ENCODE data around the gene PRKCB. TPM values are rescaled to one million over a fixed set of nuclear protein-coding genes. Genes with fewer than 3 reads are reported as not detected.

PRKCB gene
- total RNA-seq, 2 experiments from 2014 or later = 21.0 to 51.6 TPM

- Histone ChIP-seq H2AFZ (ENCODE audit: low read length) (no peak overlapping the region), H4K20me1 (ENCODE audit: insufficient read depth, low read length) (no peaks in the 10 kb centered on the region), H3K4me3 (ENCODE audit: low read depth, low read length, poor library complexity, severe bottlenecking) (no peak overlapping the region), H3K36me3 (ENCODE audit: insufficient read depth, low read length) (no peaks in the 10 kb centered on the region; the same call in 1 of the 2 replicates), H3K9me2 (ENCODE audit: insufficient read depth, low read length) (no peaks in the 10 kb centered on the region), H3K4me1 (ENCODE audit: insufficient read depth, low read length, poor library complexity, severe bottlenecking) (peaks cover 13% of the 10 kb centered on the region), H3K9me3 (ENCODE audit: low read length) (peaks cover 11% of the 10 kb centered on the region; the same call in 1 of the 2 replicates), H3K79me2 (ENCODE audit: insufficient read depth, low read depth, low read length) (no peaks in the 10 kb centered on the region), H3K4me2 (ENCODE audit: low read length) (no peak overlapping the region), H3K27ac (ENCODE audit: low read depth, low read length, poor library complexity, severe bottlenecking) (no peak overlapping the region)
- intact Hi-C loops (cut with micrococcal nuclease; ENCODE audit: unreplicated experiment) = no loop called here
- BruUV-seq (replicated peaks) = no TSS peak
- TF ChIP-seq EZH2phosphoT487 (IDR thresholded peaks at IDR 0.05; ENCODE audit: borderline replicate concordance, low read depth, low read length) (no peak), CTCF (conservative IDR thresholded peaks at IDR 0.05; ENCODE audit: low read length) (no peak)
- POLR2A ChIA-PET = no interaction called here
- no peak for DNase-seq (ENCODE audit: low spot score)
- CTCF ChIA-PET (ENCODE audit: unreplicated experiment) = interaction anchor here (0.6 kb wide), 1 partner anchor 11 kb away, joined by 3 read pairs; no protein-coding TSS in a partner anchor
These were observed 13.7 kb upstream of the PRKCB start for GRCh38 chr16:23821875-23822688.

GRCh38 chr16:23823475-23824384, 12.1 kb upstream of the PRKCB start:
- no peaks in the 10 kb centered on the region for H4K20me1 ChIP-seq (ENCODE audit: insufficient read depth, low read length)
- no TSS peak for BruUV-seq (replicated peaks)
- H3K36me3 ChIP-seq (ENCODE audit: insufficient read depth, low read length) = no peaks in the 10 kb centered on the region; the same call in 1 of the 2 replicates
- H3K4me1 ChIP-seq (ENCODE audit: insufficient read depth, low read length, poor library complexity, severe bottlenecking) = peaks cover 17% of the 10 kb centered on the region
- no peak overlapping the region for H3K27ac ChIP-seq (ENCODE audit: low read depth, low read length, poor library complexity, severe bottlenecking)
- H3K9me2 ChIP-seq (ENCODE audit: insufficient read depth, low read length) = no peaks in the 10 kb centered on the region
- ChIA-PET POLR2A (interaction anchor here (0.6 kb wide), 1 partner anchor 68 kb away, joined by 3 read pairs; no protein-coding TSS in a partner anchor), CTCF (ENCODE audit: unreplicated experiment) (no interaction called here)
- 0 out of 2 replicates have a peak overlapping the region, but pooled peaks have one; percentile 11 for H3K4me2 ChIP-seq (ENCODE audit: low read length)
- H3K79me2 ChIP-seq (ENCODE audit: insufficient read depth, low read depth, low read length) = no peaks in the 10 kb centered on the region
- no peak for TF ChIP-seq CTCF (conservative IDR thresholded peaks at IDR 0.05; ENCODE audit: low read length)
- TF ChIP-seq EZH2phosphoT487 (IDR thresholded peaks at IDR 0.05; ENCODE audit: borderline replicate concordance, low read depth, low read length) = no peak
- DNase-seq (ENCODE audit: low spot score) = no peak
- intact Hi-C loops (cut with micrococcal nuclease; ENCODE audit: unreplicated experiment) = no loop called here
- peaks cover 16% of the 10 kb centered on the region; the same call in 1 of the 2 replicates for H3K9me3 ChIP-seq (ENCODE audit: low read length)
- H3K4me3 ChIP-seq (ENCODE audit: low read depth, low read length, poor library complexity, severe bottlenecking) = no peak overlapping the region
- peak overlapping the region; percentile 9; the same call in 1 of the 2 replicates for H2AFZ ChIP-seq (ENCODE audit: low read length)

All from OCI-LY7 (cell line).